ENCODE measurements around the gene EME2. TPM values are rescaled to one million over a fixed set of nuclear protein-coding genes. Genes with fewer than 3 reads are reported as not detected.

The EME2 gene
- total and polyA plus RNA-seq, 2 of the 13 experiments (the other 11 are each of a cell fraction or from before 2014, with no cell fraction given): 4.4 to 7.6 TPM

DNA sequence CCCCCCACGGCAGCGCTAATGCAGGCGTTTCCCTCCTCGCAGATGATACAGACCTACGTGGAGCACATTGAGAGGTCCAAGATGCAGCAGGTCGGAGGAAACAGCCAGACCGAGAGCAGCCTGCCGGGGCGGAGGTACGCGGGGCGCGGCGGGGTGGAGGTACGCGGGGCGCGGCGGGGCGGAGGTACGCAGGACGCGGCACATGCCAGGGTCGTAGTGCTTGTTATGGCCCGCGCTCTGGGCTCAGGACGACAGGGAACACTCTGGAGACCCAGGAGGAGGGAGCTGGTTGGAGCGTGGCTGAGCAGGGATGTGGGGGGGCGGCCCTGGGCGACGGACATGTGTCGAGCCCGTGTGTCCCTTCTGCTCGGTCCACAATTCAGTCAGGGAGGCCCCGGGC lies 43.2 kb upstream of the EME2 start:
- in situ Hi-C loops (cut with HindIII; ENCODE audit: extremely low pct_ligation_motif_present, low pct_unique_long_range_greater_than_20kb) (no loop called here), intact Hi-C loops (cut with micrococcal nuclease; ENCODE audit: unreplicated experiment) (no loop called here)
- Histone ChIP-seq H3K4me2 (ENCODE audit: low read depth, low read length) (no peak overlapping the region), H3K36me3 (replicated peaks in 1 of 2; ENCODE audit: control insufficient read depth in 1 of 2, insufficient read depth in 2 of 2, low read length in 2 of 2) (peaks cover 34 to 64% of the 10 kb centered on the region in 2 experiments; a peak in 4 of 5 replicates), H3K9ac (ENCODE audit: insufficient read depth, low read depth, low read length) (no peak overlapping the region), H3K4me3 (replicated peaks in 1 of 3; ENCODE audit: insufficient read depth in 1 of 3, low read depth in 2 of 3, low read length in 3 of 3) (no peak overlapping the region), H3K27ac (ENCODE audit: extremely low read length, insufficient read depth, low read length) (no peak overlapping the region), H3K9me3 (ENCODE audit: low read length) (no peaks in the 10 kb centered on the region), H4K20me1 (ENCODE audit: insufficient read depth, low read length) (no peaks in the 10 kb centered on the region), H3K27me3 (ENCODE audit: control insufficient read depth in 1 of 2, insufficient read depth in 2 of 2, low read length in 2 of 2) (no peaks in the 10 kb centered on the region; a peak in 1 of 5 replicates), H3K79me2 (ENCODE audit: insufficient read depth, low read length) (no peaks in the 10 kb centered on the region), H2AFZ (ENCODE audit: low read length) (no peak overlapping the region), H3K4me1 (ENCODE audit: insufficient read depth, low read length) (no peaks in the 10 kb centered on the region)
- WGBS (ENCODE audit: low lambda C conversion rate): 96% methylated on average over 34 of the region's 35 CpGs
- ATAC-seq: no peak
- FAIRE-seq: no peak
- CTCF ChIA-PET (ENCODE audit: low intra/inter-chr PET ratio, low total read pairs): no interaction called here
- POLR2A ChIA-PET: interaction anchor here (0.9 kb wide), 1 partner anchor 24 kb away, joined by 3 read pairs; the partner anchor contains the start of gene MAPK8IP3
- BruUV-seq (replicated peaks): no TSS peak
- DNase-seq (ENCODE audit: low spot score): no peak
- TF ChIP-seq ZNF44 (CRISPR knock-in tag; IDR thresholded peaks at IDR 0.05): no peak
- TF ChIP-seq, protein P1, sequence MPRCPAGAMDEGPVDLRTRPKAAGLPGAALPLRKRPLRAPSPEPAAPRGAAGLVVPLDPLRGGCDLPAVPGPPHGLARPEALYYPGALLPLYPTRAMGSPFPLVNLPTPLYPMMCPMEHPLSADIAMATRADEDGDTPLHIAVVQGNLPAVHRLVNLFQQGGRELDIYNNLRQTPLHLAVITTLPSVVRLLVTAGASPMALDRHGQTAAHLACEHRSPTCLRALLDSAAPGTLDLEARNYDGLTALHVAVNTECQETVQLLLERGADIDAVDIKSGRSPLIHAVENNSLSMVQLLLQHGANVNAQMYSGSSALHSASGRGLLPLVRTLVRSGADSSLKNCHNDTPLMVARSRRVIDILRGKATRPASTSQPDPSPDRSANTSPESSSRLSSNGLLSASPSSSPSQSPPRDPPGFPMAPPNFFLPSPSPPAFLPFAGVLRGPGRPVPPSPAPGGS (CRISPR knock-in tag; IDR thresholded peaks at IDR 0.05): no peak
- no peak for TF ChIP-seq ZNF180 (CRISPR knock-in tag; IDR thresholded peaks at IDR 0.05; ENCODE audit: borderline replicate concordance, low read depth)
- no peak for TF ChIP-seq ZNF263 (CRISPR knock-in tag; IDR thresholded peaks at IDR 0.05)
- TF ChIP-seq NFE2L1 (CRISPR knock-in tag; IDR thresholded peaks at IDR 0.05; ENCODE audit: borderline replicate concordance): no peak
- TF ChIP-seq, protein P2, sequence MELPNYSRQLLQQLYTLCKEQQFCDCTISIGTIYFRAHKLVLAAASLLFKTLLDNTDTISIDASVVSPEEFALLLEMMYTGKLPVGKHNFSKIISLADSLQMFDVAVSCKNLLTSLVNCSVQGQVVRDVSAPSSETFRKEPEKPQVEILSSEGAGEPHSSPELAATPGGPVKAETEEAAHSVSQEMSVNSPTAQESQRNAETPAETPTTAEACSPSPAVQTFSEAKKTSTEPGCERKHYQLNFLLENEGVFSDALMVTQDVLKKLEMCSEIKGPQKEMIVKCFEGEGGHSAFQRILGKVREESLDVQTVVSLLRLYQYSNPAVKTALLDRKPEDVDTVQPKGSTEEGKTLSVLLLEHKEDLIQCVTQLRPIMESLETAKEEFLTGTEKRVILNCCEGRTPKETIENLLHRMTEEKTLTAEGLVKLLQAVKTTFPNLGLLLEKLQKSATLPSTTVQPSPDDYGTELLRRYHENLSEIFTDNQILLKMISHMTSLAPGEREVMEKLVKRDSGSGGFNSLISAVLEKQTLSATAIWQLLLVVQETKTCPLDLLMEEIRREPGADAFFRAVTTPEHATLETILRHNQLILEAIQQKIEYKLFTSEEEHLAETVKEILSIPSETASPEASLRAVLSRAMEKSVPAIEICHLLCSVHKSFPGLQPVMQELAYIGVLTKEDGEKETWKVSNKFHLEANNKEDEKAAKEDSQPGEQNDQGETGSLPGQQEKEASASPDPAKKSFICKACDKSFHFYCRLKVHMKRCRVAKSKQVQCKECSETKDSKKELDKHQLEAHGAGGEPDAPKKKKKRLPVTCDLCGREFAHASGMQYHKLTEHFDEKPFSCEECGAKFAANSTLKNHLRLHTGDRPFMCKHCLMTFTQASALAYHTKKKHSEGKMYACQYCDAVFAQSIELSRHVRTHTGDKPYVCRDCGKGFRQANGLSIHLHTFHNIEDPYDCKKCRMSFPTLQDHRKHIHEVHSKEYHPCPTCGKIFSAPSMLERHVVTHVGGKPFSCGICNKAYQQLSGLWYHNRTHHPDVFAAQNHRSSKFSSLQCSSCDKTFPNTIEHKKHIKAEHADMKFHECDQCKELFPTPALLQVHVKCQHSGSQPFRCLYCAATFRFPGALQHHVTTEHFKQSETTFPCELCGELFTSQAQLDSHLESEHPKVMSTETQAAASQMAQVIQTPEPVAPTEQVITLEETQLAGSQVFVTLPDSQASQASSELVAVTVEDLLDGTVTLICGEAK (IDR thresholded peaks at IDR 0.05): no peak
- TF ChIP-seq, protein P2 (CRISPR knock-in tag; IDR thresholded peaks at IDR 0.05): no peak
- no peak for TF ChIP-seq ZNF713 (CRISPR knock-in tag; IDR thresholded peaks at IDR 0.05)
- TF ChIP-seq ZNF292 (CRISPR knock-in tag; IDR thresholded peaks at IDR 0.05; ENCODE audit: borderline replicate concordance, low read depth): no peak
- TF ChIP-seq, protein P3, sequence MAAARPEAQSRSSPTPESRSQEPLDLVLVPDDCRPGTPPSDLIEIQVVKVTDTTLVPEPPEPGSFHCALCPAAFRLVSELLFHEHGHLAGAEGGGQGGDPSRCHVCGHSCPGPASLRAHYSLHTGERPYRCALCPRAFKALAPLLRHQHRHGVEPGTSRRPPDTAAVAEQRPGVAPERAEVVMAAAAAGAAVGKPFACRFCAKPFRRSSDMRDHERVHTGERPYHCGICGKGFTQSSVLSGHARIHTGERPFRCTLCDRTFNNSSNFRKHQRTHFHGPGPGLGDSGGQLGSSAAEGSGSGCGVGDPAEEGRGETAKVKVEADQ (CRISPR knock-in tag; IDR thresholded peaks at IDR 0.05; ENCODE audit: borderline replicate concordance): no peak
- no peak for TF ChIP-seq ZNF562 (CRISPR knock-in tag; IDR thresholded peaks at IDR 0.05; ENCODE audit: borderline replicate concordance)

All from HepG2 (cell line).